Hepatocyte (in vitro differentiated cells): ENCODE data around the gene GCA. TPM values are rescaled to one million over a fixed set of nuclear protein-coding genes. Genes with fewer than 3 reads are reported as not detected.

Source experiments
- DNase-seq: peaks from one replicate; pipeline ENCODE4 v3.0.0-alpha.2; 2016; ENCODE audit warnings: low spot score
- H2AFZ ChIP-seq: fragments of 200-600 bp; sonication (generic); 2 replicates; pipeline ENCODE4 v1.6.0; 2016; ENCODE audit warnings: antibody characterized with exemption, mild to moderate bottlenecking
- H3K27ac ChIP-seq: fragments of 200-600 bp; sonication (generic); 2 replicates; pipeline ENCODE4 v1.5.1; 2016; ENCODE audit warnings: mild to moderate bottlenecking
- H3K27me3 ChIP-seq: fragments of 200-600 bp; sonication (generic); 2 replicates; pipeline ENCODE4 v1.6.1; 2016
- H3K36me3 ChIP-seq: fragments of 200-600 bp; sonication (generic); replicated peaks from 2 replicates; pipeline ENCODE4 v1.5.1; 2016; ENCODE audit warnings: low read depth; ENCODE audit not compliant: insufficient read depth
- H3K4me1 ChIP-seq: fragments of 200-600 bp; sonication (generic); 2 replicates; pipeline ENCODE4 v1.5.1; 2016; ENCODE audit warnings: mild to moderate bottlenecking, moderate library complexity; ENCODE audit not compliant: insufficient read depth
- H3K4me2 ChIP-seq: fragments of 200-600 bp; sonication (generic); 2 replicates; pipeline ENCODE4 v1.6.0; 2016
- H3K4me3 ChIP-seq: fragments of 200-600 bp; sonication (generic); 2 replicates; pipeline ENCODE4 v1.5.1; 2016; ENCODE audit warnings: mild to moderate bottlenecking
- H3K79me2 ChIP-seq: fragments of 200-600 bp; sonication (generic); 2 replicates; pipeline ENCODE4 v1.6.0; 2017; ENCODE audit warnings: mild to moderate bottlenecking
- H3K9me2 ChIP-seq: fragments of 200-600 bp; sonication (generic); replicated peaks from 2 replicates; pipeline ENCODE4 v1.6.0; 2017; ENCODE audit warnings: mild to moderate bottlenecking; ENCODE audit not compliant: insufficient read depth
- H3K9me3 ChIP-seq: fragments of 200-600 bp; sonication (generic); 2 replicates; pipeline ENCODE4 v1.5.1; 2016; ENCODE audit warnings: low read depth, mild to moderate bottlenecking
- H4K20me1 ChIP-seq: fragments of 200-600 bp; sonication (generic); 2 replicates; pipeline ENCODE4 v1.6.0; 2016; ENCODE audit warnings: mild to moderate bottlenecking; ENCODE audit not compliant: insufficient read depth, poor library complexity, severe bottlenecking
- EZH2 ChIP-seq: fragments of 200-600 bp; sonication (generic); IDR thresholded peaks from 2 replicates; pipeline ENCODE4 v1.6.1; 2016; ENCODE audit warnings: antibody characterized with exemption, mild to moderate bottlenecking, borderline replicate concordance
- EZH2phosphoT487 ChIP-seq: fragments of 200-600 bp; sonication (generic); IDR thresholded peaks from one replicate; pipeline ENCODE4 v1.6.1; 2018; ENCODE audit warnings: antibody characterized with exemption, mild to moderate bottlenecking, low read depth, moderate library complexity; ENCODE audit not compliant: unreplicated experiment, severe bottlenecking
- WGBS: methylation state at CpG from one replicate; pipeline ENCODE4 v1.1.6; 2016; ENCODE audit warnings: low lambda C conversion rate; ENCODE audit errors: missing lambda C conversion rate; 5-methylcytosine and 5-hydroxymethylcytosine counted together
- polyA plus RNA-seq: library from polyadenylated mRNA; unstranded; fragments of >200 nt; fragmentation: Nextera tagmentation; extraction: Ambion mirVana; gene quantifications from 2 replicates; pipeline ENCODE4 v1.2.1, GENCODE V29; 2016
- total RNA-seq: library from RNA; depleted of rRNA; stranded (reverse); fragments of >200 nt; gene quantifications from 2 replicates; pipeline ENCODE4 v1.2.3, GENCODE V29; 2014
- TF ChIP-seq, protein P1 (sequence below): fragments of 200-600 bp; sonication (generic); IDR thresholded peaks from 2 replicates; pipeline ENCODE4 v1.5.1; 2016; ENCODE audit warnings: antibody characterized with exemption, mild to moderate bottlenecking; ENCODE audit not compliant: poor library complexity

Gene GCA, protein sequence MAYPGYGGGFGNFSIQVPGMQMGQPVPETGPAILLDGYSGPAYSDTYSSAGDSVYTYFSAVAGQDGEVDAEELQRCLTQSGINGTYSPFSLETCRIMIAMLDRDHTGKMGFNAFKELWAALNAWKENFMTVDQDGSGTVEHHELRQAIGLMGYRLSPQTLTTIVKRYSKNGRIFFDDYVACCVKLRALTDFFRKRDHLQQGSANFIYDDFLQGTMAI
- total RNA-seq (33.2 and 43.2 TPM in 2 replicates), polyA plus RNA-seq (29.2 and 30.3 TPM in 2 replicates)

DNA sequence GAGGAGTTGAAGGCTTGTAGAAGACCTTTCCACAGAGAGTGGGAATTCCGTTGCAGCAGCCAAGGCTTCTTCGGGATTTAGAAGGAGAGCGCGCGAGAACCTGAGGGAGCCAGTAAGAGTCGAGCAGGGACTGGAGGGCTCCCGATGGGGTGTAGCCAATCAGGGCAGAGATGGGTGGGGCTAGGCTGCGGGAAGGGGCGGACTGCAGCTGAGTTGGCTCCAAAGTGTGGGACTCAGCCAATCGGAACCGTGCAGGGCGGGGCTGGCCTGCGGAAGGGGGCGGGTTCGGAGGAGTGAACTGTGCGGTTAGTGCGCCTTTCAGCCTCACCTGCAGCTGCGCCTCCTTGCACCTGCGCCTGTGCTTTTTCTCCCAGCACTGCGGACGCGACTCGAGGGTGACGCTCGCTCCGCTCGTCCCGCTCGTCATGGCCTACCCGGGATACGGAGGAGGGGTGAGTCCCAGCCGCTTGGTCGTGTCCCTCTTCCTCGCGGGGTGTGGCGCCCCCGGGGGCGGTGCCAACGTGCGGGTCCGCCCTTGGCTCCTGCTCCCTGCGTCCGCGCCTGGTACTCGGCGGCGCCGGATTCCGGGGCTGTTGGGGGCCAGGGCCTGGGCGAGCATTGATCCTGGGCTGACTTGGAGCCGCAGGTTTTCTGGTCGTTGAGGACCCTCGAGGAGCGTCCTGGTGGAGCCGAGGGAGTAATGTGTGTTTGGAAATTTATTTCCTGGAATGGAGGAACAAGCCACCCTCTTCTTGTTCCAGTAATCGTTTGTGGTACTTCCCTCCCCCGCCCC is at the start of gene GCA:
Gene GCA, plus strand, starts transcription at position 309 of the 793 bp plus-strand sequence. Its CDS starts 117 bp downstream, at position 426.
- peak; percentile 97 for DNase-seq
- peak within 1 kb of the TSS; percentile 87 for H3K27ac ChIP-seq
- H3K4me1 ChIP-seq: no peaks in the 10 kb centered on the region
- no peaks in the 10 kb centered on the region for H3K27me3 ChIP-seq
- H3K9me3 ChIP-seq: no peaks in the 10 kb centered on the region
- H2AFZ ChIP-seq: peak within 1 kb of the TSS; percentile 84
- H3K79me2 ChIP-seq: peaks cover 22% of the 10 kb centered on the region
- H3K4me2 ChIP-seq: peak within 1 kb of the TSS; percentile 71
- no peak for TF ChIP-seq EZH2
- TF ChIP-seq, protein P1, sequence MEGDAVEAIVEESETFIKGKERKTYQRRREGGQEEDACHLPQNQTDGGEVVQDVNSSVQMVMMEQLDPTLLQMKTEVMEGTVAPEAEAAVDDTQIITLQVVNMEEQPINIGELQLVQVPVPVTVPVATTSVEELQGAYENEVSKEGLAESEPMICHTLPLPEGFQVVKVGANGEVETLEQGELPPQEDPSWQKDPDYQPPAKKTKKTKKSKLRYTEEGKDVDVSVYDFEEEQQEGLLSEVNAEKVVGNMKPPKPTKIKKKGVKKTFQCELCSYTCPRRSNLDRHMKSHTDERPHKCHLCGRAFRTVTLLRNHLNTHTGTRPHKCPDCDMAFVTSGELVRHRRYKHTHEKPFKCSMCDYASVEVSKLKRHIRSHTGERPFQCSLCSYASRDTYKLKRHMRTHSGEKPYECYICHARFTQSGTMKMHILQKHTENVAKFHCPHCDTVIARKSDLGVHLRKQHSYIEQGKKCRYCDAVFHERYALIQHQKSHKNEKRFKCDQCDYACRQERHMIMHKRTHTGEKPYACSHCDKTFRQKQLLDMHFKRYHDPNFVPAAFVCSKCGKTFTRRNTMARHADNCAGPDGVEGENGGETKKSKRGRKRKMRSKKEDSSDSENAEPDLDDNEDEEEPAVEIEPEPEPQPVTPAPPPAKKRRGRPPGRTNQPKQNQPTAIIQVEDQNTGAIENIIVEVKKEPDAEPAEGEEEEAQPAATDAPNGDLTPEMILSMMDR: no peak
- peak within 1 kb of the TSS; percentile 46 for H3K4me3 ChIP-seq
- no peaks in the 10 kb centered on the region for H4K20me1 ChIP-seq
- no peaks in the 10 kb centered on the region for H3K36me3 ChIP-seq
- H3K9me2 ChIP-seq: no peaks in the 10 kb centered on the region
- under 1% methylated on average over 39 of the region's 57 CpGs for WGBS

DNA sequence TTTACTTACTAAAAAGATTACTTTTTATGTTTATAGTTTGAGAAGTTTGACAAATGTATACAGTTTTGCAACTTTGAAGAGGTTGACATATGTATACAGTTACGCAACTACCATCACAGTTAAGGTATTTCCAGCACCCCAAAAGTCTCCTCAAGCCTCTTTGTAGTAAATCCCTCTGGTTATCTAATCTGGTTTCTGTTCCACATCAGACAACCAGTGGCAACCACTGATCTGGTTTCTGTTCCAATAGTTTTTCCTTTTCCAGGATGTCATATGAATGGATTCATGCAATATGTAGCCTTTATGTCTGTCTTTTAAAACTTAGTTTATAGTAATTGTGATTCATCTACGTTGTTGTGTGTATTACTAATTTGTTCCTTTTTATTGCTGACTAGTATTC is 48.9 kb upstream of the GCA start:
- Histone ChIP-seq H2AFZ (no peak overlapping the region), H3K4me2 (no peak overlapping the region), H3K9me3 (no peaks in the 10 kb centered on the region), H3K27me3 (no peaks in the 10 kb centered on the region), H3K9me2 (no peaks in the 10 kb centered on the region), H3K79me2 (no peaks in the 10 kb centered on the region), H4K20me1 (no peaks in the 10 kb centered on the region), H3K27ac (no peak overlapping the region), H3K4me1 (no peaks in the 10 kb centered on the region), H3K36me3 (no peaks in the 10 kb centered on the region), H3K4me3 (no peak overlapping the region)
- 62% methylated on average over 2 of the region's 2 CpGs for WGBS
- no peak for DNase-seq
- TF ChIP-seq, protein P1: no peak
- no peak for TF ChIP-seq EZH2phosphoT487
- no peak for TF ChIP-seq EZH2

DNA sequence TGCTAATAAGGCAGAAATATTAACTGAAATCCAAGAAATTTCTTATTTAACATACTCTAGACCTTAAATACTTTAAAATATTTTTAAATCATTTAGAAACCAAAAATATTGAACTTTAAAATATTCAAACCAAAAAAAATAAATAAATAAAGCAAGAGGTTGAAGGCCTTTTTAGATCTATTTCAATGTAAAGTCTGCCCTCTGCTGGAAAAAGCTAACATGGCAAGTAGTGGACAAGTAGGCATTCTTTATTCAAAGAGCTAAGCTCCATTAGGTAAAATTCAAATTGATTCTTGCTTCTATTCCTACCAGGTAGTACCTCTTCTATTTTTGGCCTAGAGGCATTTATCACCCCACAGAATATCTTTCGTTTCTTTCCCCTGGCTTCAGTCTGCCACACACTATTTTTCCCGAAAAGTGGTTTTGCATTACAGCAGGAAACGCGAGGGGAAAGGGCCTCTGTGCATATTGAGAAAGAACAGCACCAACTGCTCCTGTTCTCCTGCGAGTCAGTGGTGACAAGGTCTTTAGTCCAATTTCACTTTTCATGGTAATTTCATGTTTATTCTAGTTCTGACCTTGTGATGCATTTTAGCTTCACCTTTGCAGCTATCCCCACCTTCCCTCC is 45.9 kb upstream of the GCA start:
- DNase-seq: peak; percentile 87
- H2AFZ ChIP-seq: no peak overlapping the region
- H3K9me2 ChIP-seq: no peaks in the 10 kb centered on the region
- no peaks in the 10 kb centered on the region for H3K9me3 ChIP-seq
- H3K4me3 ChIP-seq: no peak overlapping the region
- H3K4me1 ChIP-seq: no peaks in the 10 kb centered on the region
- no peaks in the 10 kb centered on the region for H3K36me3 ChIP-seq
- H4K20me1 ChIP-seq: no peaks in the 10 kb centered on the region
- no peak overlapping the region for H3K27ac ChIP-seq
- no peaks in the 10 kb centered on the region for H3K79me2 ChIP-seq
- H3K4me2 ChIP-seq: no peak overlapping the region
- H3K27me3 ChIP-seq: no peaks in the 10 kb centered on the region
- no peak for TF ChIP-seq EZH2phosphoT487
- TF ChIP-seq, protein P1: peak; percentile 94
- 54% methylated on average over 5 of the region's 5 CpGs for WGBS
